SK-N-MC (cell line): ENCODE measurements around the gene BTC.

ENCODE experiments used
- EZH2 ChIP-seq: fragments of 200-600 bp; sonication (generic); IDR thresholded peaks from one replicate; pipeline ENCODE4 v1.6.1; 2017; ENCODE audit warnings: antibody characterized with exemption
- POLR2AphosphoS5 ChIP-seq: IDR thresholded peaks from 2 replicates; pipeline ENCODE4 v1.6.1; 2012; ENCODE audit warnings: mild to moderate bottlenecking, low read depth, low read length, borderline replicate concordance

- TF ChIP-seq POLR2AphosphoS5 (no peak), EZH2 (no peak)
These were observed 78.5 kb downstream of the BTC start for GRCh38 chr4:74715706-74716435.
